ENCODE results near the gene TUT1. TPM values are rescaled to one million over a fixed set of nuclear protein-coding genes. Genes with fewer than 3 reads are reported as not detected.

TUT1 gene
- total RNA-seq, 3 donors from 2014 or later (not counting 1 experiment from before 2014, with no cell fraction given): 20.0 to 28.9 (median 26.2) TPM

GRCh38 chr11:62610403-62610802, 19.1 kb upstream of the TUT1 start:
- Histone ChIP-seq H3K4me1 (ENCODE audit: control insufficient read depth, insufficient read depth, low read length) (peaks cover 27% of the 10 kb centered on the region), H3K27me3 (ENCODE audit: control insufficient read depth, insufficient read depth, low read length) (no peaks in the 10 kb centered on the region), H3K9me3 (ENCODE audit: control insufficient read depth, insufficient read depth, low read length) (no peaks in the 10 kb centered on the region), H3K36me3 (ENCODE audit: control insufficient read depth, insufficient read depth, low read length) (peaks cover 42% of the 10 kb centered on the region), H3K27ac (ENCODE audit: low read length) (no peak overlapping the region), H3K4me3 (ENCODE audit: low read length) (no peak overlapping the region)
- peak overlapping the region; percentile 95 to 98 for H3K27ac Mint-ChIP-seq
- H3K36me3 Mint-ChIP-seq: no peaks in the 10 kb centered on the region
- WGBS (ENCODE audit: insufficient coverage): 98% methylated on average over 6 of the region's 6 CpGs
- TF ChIP-seq CTCF (IDR thresholded peaks at IDR 0.05): no peak
- no peaks in the 10 kb centered on the region for H3K9me3 Mint-ChIP-seq
- no peak for DNase-seq
- no peak for ATAC-seq
- H3K4me3 Mint-ChIP-seq: peak overlapping the region; percentile 77
- no peaks in the 10 kb centered on the region for H3K27me3 Mint-ChIP-seq (ENCODE audit: low read depth in 2 of 2)
- H3K4me1 Mint-ChIP-seq: peaks cover 18 to 53% of the 10 kb centered on the region in 2 donors
- intact Hi-C loops (cut with micrococcal nuclease): loop anchor here (5.0 kb wide), 1 partner anchor 97 kb away; the partner anchor contains the start of genes BSCL2 and GNG3

GRCh38 chr11:62608776-62609175, 17.5 kb upstream of the TUT1 start:
- Histone ChIP-seq H3K4me3 (ENCODE audit: low read length) (no peak overlapping the region), H3K27me3 (ENCODE audit: control insufficient read depth, insufficient read depth, low read length) (no peaks in the 10 kb centered on the region), H3K9me3 (ENCODE audit: control insufficient read depth, insufficient read depth, low read length) (no peaks in the 10 kb centered on the region), H3K27ac (ENCODE audit: low read length) (no peak overlapping the region), H3K36me3 (ENCODE audit: control insufficient read depth, insufficient read depth, low read length) (peaks cover 44% of the 10 kb centered on the region), H3K4me1 (ENCODE audit: control insufficient read depth, insufficient read depth, low read length) (peaks cover 27% of the 10 kb centered on the region)
- Mint-ChIP-seq H3K4me3 (peak overlapping the region; percentile 37), H3K27me3 (ENCODE audit: low read depth in 2 of 2) (no peaks in the 10 kb centered on the region), H3K9me3 (no peaks in the 10 kb centered on the region), H3K4me1 (peaks cover 18 to 44% of the 10 kb centered on the region in 2 donors), H3K27ac (peak overlapping the region in 1 of 2 donors; percentile 98), H3K36me3 (no peaks in the 10 kb centered on the region)
- no peak for TF ChIP-seq CTCF (IDR thresholded peaks at IDR 0.05)
- no peak for ATAC-seq
- intact Hi-C loops (cut with micrococcal nuclease): no loop called here
- DNase-seq: no peak
- WGBS (ENCODE audit: insufficient coverage): 96% methylated on average over 12 of the region's 12 CpGs

GRCh38 chr11:62607714-62608113, 16.4 kb upstream of the TUT1 start:
- no peak for TF ChIP-seq CTCF (IDR thresholded peaks at IDR 0.05)
- Mint-ChIP-seq H3K4me1 (peaks cover 26 to 53% of the 10 kb centered on the region in 2 donors), H3K9me3 (no peaks in the 10 kb centered on the region), H3K27me3 (ENCODE audit: low read depth in 2 of 2) (no peaks in the 10 kb centered on the region), H3K36me3 (no peaks in the 10 kb centered on the region), H3K4me3 (no peak overlapping the region), H3K27ac (peak overlapping the region in 1 of 2 donors; percentile 20)
- peaks cover 25% of the 10 kb centered on the region for H3K4me1 ChIP-seq (ENCODE audit: control insufficient read depth, insufficient read depth, low read length)
- H3K27ac ChIP-seq (ENCODE audit: low read length): no peak overlapping the region
- intact Hi-C loops (cut with micrococcal nuclease): no loop called here
- no peaks in the 10 kb centered on the region for H3K27me3 ChIP-seq (ENCODE audit: control insufficient read depth, insufficient read depth, low read length)
- 74% methylated on average over 4 of the region's 4 CpGs for WGBS (ENCODE audit: insufficient coverage)
- no peak overlapping the region for H3K4me3 ChIP-seq (ENCODE audit: low read length)
- H3K36me3 ChIP-seq (ENCODE audit: control insufficient read depth, insufficient read depth, low read length): peaks cover 44% of the 10 kb centered on the region
- no peaks in the 10 kb centered on the region for H3K9me3 ChIP-seq (ENCODE audit: control insufficient read depth, insufficient read depth, low read length)
- ATAC-seq: no peak
- no peak for DNase-seq

- TF ChIP-seq CTCF (IDR thresholded peaks at IDR 0.05): no peak
- ATAC-seq: no peak
- peaks cover 41% of the 10 kb centered on the region for H3K36me3 ChIP-seq (ENCODE audit: control insufficient read depth, insufficient read depth, low read length)
- H3K9me3 Mint-ChIP-seq: no peaks in the 10 kb centered on the region
- H3K9me3 ChIP-seq (ENCODE audit: control insufficient read depth, insufficient read depth, low read length): no peaks in the 10 kb centered on the region
- H3K27me3 ChIP-seq (ENCODE audit: control insufficient read depth, insufficient read depth, low read length): no peaks in the 10 kb centered on the region
- H3K4me3 Mint-ChIP-seq: no peak overlapping the region
- no peaks in the 10 kb centered on the region for H3K36me3 Mint-ChIP-seq
- no peak overlapping the region for H3K27ac ChIP-seq (ENCODE audit: low read length)
- no peak overlapping the region for H3K27ac Mint-ChIP-seq
- no peak overlapping the region for H3K4me3 ChIP-seq (ENCODE audit: low read length)
- peaks cover 23% of the 10 kb centered on the region for H3K4me1 ChIP-seq (ENCODE audit: control insufficient read depth, insufficient read depth, low read length)
- WGBS (ENCODE audit: insufficient coverage): 97% methylated on average over 15 of the region's 15 CpGs
- DNase-seq: no peak
- peaks cover 22 to 50% of the 10 kb centered on the region in 2 donors for H3K4me1 Mint-ChIP-seq
- no peaks in the 10 kb centered on the region for H3K27me3 Mint-ChIP-seq (ENCODE audit: low read depth in 2 of 2)
- intact Hi-C loops (cut with micrococcal nuclease): no loop called here
Observed at GRCh38 chr11:62605902-62606301, 14.6 kb upstream of the TUT1 start.

Data from natural killer cell (primary cell).